GM19395 (cell line): ENCODE measurements around the gene ASF1B.
A peak's percentile ranks its signal among the peaks of the same experiment; 100 is the strongest.
"Not testable (repeated sequence)": the region's sequence is repeated elsewhere in the genome, so short reads cannot be mapped to it uniquely, and the experiment has no call there.

ENCODE experiments used
- ATAC-seq: cut with Tn5 transposase; IDR thresholded peaks from one replicate; pipeline ENCODE4 v1.9.1; 2021; ENCODE audit warnings: mild to moderate bottlenecking, moderate library complexity; ENCODE audit not compliant: unreplicated experiment

ASF1B gene

GRCh38 chr19:14136509-14137281 is at the start of gene ASF1B:
Gene ASF1B (minus strand): TSS chr19:14136589. CDS start chr19:14136456, 133 bp downstream.
- ATAC-seq = peak; percentile 81

GRCh38 chr19:14185691-14186090 is 49.3 kb upstream of the ASF1B start:
- ATAC-seq = not testable (repeated sequence)

- no peak for ATAC-seq
Observed at GRCh38 chr19:14185158-14185557, 48.8 kb upstream of the ASF1B start.

- ATAC-seq = no peak
Observed at GRCh38 chr19:14183741-14184350, 47.5 kb upstream of the ASF1B start.

GRCh38 chr19:14182476-14182875 is 46.1 kb upstream of the ASF1B start:
- no peak for ATAC-seq

GRCh38 chr19:14181906-14182305 is 45.5 kb upstream of the ASF1B start:
- no peak for ATAC-seq

- ATAC-seq = not testable (repeated sequence)
Observed at GRCh38 chr19:14181199-14181598, 44.8 kb upstream of the ASF1B start.

GRCh38 chr19:14177496-14178074 is 41.2 kb upstream of the ASF1B start:
- no peak for ATAC-seq

GRCh38 chr19:14175351-14175792 is 39.0 kb upstream of the ASF1B start:
- ATAC-seq = no peak

- no peak for ATAC-seq
Observed at GRCh38 chr19:14174883-14175282, 38.5 kb upstream of the ASF1B start.

- ATAC-seq = no peak
Observed at GRCh38 chr19:14168993-14169392, 32.6 kb upstream of the ASF1B start.

- ATAC-seq = no peak
Observed at GRCh38 chr19:14168259-14168972, 32.0 kb upstream of the ASF1B start.

GRCh38 chr19:14167576-14168138 is 31.3 kb upstream of the ASF1B start:
- no peak for ATAC-seq

- ATAC-seq = no peak
Observed at GRCh38 chr19:14166999-14167575, 30.7 kb upstream of the ASF1B start.

GRCh38 chr19:14165990-14166830 is 29.8 kb upstream of the ASF1B start:
- no peak for ATAC-seq

GRCh38 chr19:14164724-14165493 is 28.5 kb upstream of the ASF1B start:
- no peak for ATAC-seq

GRCh38 chr19:14164082-14164481 is 27.7 kb upstream of the ASF1B start:
- ATAC-seq = no peak

- no peak for ATAC-seq
Observed at GRCh38 chr19:14162871-14163297, 26.5 kb upstream of the ASF1B start.

- no peak for ATAC-seq
Observed at GRCh38 chr19:14161305-14161704, 24.9 kb upstream of the ASF1B start.
